HEK293T (cell line): Measurements from ENCODE around the gene GRM7.

ENCODE experiments used
- CTCF ChIA-PET: fragments of 350-600 bp; formaldehyde crosslinking; extraction: SDS; loops from one replicate; lab custom pipeline; 2021; ENCODE audit warnings: antibody characterized with exemption, inconsistent platforms; lab: Yijun Ruan, JAX
- POLR2A ChIA-PET: fragments of 350-600 bp; formaldehyde crosslinking; extraction: SDS; loops from one replicate; lab custom pipeline; 2020; ENCODE audit warnings: antibody characterized with exemption, inconsistent platforms; lab: Yijun Ruan, JAX
- DNase-seq: peaks from one replicate; pipeline ENCODE4 v3.0.0; 2012; ENCODE audit warnings: mixed read lengths; ENCODE audit errors: extremely low spot score
- ARNT ChIP-seq: fragments of 450-650 bp; IDR thresholded peaks from 2 replicates; pipeline ENCODE4 v1.6.1; 2017; ENCODE audit warnings: mild to moderate bottlenecking
- BHLHE40 ChIP-seq: fragments of 450-650 bp; IDR thresholded peaks from 2 replicates; pipeline ENCODE4 v1.6.1; 2016; ENCODE audit warnings: mild to moderate bottlenecking, moderate library complexity, borderline replicate concordance
- CTBP1 ChIP-seq: fragments of 450-650 bp; IDR thresholded peaks from 2 replicates; pipeline ENCODE4 v1.6.1; 2016; ENCODE audit warnings: borderline replicate concordance
- ELF4 ChIP-seq: fragments of 450-650 bp; IDR thresholded peaks from 2 replicates; pipeline ENCODE4 v1.6.1; 2017; ENCODE audit warnings: antibody characterized with exemption
- FOXA1 ChIP-seq: fragments of 450-650 bp; IDR thresholded peaks from 2 replicates; pipeline ENCODE4 v1.6.1; 2016; ENCODE audit warnings: mild to moderate bottlenecking
- FOXK2 ChIP-seq: fragments of 450-650 bp; IDR thresholded peaks from 2 replicates; pipeline ENCODE4 v1.6.1; 2016; ENCODE audit warnings: mild to moderate bottlenecking
- FOXM1 ChIP-seq: fragments of 450-650 bp; IDR thresholded peaks from 2 replicates; pipeline ENCODE4 v1.6.1; 2017; ENCODE audit warnings: mild to moderate bottlenecking, borderline replicate concordance
- HDGF ChIP-seq: fragments of 450-650 bp; IDR thresholded peaks from 2 replicates; pipeline ENCODE4 v1.6.1; 2017; ENCODE audit warnings: antibody characterized with exemption, borderline replicate concordance
- L3MBTL2 ChIP-seq: fragments of 450-650 bp; conservative IDR thresholded peaks from 2 replicates; pipeline ENCODE4 v1.6.1; 2016; ENCODE audit warnings: mild to moderate bottlenecking
- LEF1 ChIP-seq: fragments of 450-650 bp; IDR thresholded peaks from 2 replicates; pipeline ENCODE4 v1.6.1; 2017; ENCODE audit warnings: mild to moderate bottlenecking, borderline replicate concordance
- NFRKB ChIP-seq: fragments of 450-650 bp; IDR thresholded peaks from 2 replicates; pipeline ENCODE4 v1.6.1; 2016; ENCODE audit warnings: mild to moderate bottlenecking, moderate library complexity
- SP1 ChIP-seq: fragments of 450-650 bp; IDR thresholded peaks from 2 replicates; pipeline ENCODE4 v1.6.1; 2017
- SUZ12 ChIP-seq: fragments of 450-650 bp; IDR thresholded peaks from 2 replicates; pipeline ENCODE4 v1.6.1; 2016; ENCODE audit warnings: mild to moderate bottlenecking
- TARDBP ChIP-seq: fragments of 450-650 bp; IDR thresholded peaks from 2 replicates; pipeline ENCODE4 v1.6.1; 2016
- ZNF384 ChIP-seq: fragments of 450-650 bp; IDR thresholded peaks from 2 replicates; pipeline ENCODE4 v1.6.1; 2016
- TF ChIP-seq, protein P1 (sequence below): fragments of 450-650 bp; IDR thresholded peaks from 2 replicates; pipeline ENCODE4 v1.6.1; 2016

Gene GRM7

GRCh38 chr3:7290077-7290825 lies 429.3 kb downstream of the GRM7 start:
- CTCF ChIA-PET, result no interaction called here
- TF ChIP-seq, protein P1, sequence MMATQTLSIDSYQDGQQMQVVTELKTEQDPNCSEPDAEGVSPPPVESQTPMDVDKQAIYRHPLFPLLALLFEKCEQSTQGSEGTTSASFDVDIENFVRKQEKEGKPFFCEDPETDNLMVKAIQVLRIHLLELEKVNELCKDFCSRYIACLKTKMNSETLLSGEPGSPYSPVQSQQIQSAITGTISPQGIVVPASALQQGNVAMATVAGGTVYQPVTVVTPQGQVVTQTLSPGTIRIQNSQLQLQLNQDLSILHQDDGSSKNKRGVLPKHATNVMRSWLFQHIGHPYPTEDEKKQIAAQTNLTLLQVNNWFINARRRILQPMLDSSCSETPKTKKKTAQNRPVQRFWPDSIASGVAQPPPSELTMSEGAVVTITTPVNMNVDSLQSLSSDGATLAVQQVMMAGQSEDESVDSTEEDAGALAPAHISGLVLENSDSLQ, result no peak
- no peak for TF ChIP-seq SP1
- TF ChIP-seq FOXM1, result no peak
- no peak for TF ChIP-seq NFRKB
- no peak for TF ChIP-seq ELF4
- no peak for TF ChIP-seq SUZ12
- TF ChIP-seq HDGF, result no peak
- TF ChIP-seq ARNT, result no peak
- no peak for TF ChIP-seq ZNF384
- no peak for TF ChIP-seq LEF1
- TF ChIP-seq TARDBP, result no peak
- no peak for DNase-seq
- POLR2A ChIA-PET, result no interaction called here

DNA sequence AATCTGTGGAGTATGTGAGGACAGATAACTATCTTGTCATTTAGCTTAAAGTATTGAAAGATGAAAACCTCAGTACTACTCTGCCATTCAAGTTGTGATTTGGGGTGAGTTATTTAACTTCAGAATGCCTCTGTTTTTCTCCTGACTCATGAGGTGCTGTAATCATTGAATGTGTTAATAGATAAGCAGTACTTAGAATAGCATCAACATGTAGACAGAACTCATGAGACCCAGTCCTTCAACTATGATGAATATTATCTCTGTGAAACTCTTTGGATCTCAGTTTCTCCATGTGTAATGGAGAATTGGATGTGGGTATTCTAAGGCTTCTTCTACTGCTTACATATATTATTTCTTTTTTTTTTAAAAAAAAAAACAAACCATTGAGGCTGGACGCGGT lies 431.4 kb downstream of the GRM7 start:
- POLR2A ChIA-PET, result no interaction called here
- DNase-seq, result no peak
- CTCF ChIA-PET, result no interaction called here
- TF ChIP-seq BHLHE40, result no peak
- TF ChIP-seq ZNF384, result no peak
- TF ChIP-seq FOXK2, result no peak
- no peak for TF ChIP-seq NFRKB
- TF ChIP-seq FOXM1, result no peak
- no peak for TF ChIP-seq LEF1
- no peak for TF ChIP-seq ELF4
- no peak for TF ChIP-seq CTBP1
- TF ChIP-seq SP1, result no peak
- TF ChIP-seq L3MBTL2, result no peak
- no peak for TF ChIP-seq SUZ12
- TF ChIP-seq TARDBP, result no peak
- TF ChIP-seq, protein P1, result no peak
- TF ChIP-seq FOXA1, result no peak

DNA sequence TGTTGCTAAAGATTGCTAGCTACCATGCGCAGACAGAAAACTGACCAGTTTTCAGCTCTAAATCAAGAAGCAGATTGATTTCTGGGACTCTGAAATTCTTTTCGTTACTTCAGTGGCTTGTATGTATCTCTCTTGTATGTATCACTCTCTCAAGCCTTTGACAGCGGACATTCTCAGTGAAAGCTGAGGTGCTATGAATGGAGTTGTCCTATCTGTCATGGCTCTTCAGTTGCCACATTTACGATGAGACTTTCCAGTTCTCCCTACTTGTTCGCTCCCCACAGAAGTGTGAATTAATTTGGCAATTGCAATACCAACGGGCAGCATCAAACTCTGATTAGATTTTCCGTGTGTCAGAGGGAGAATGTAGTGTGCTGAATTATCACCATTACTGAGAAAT lies 432.4 kb downstream of the GRM7 start:
- no peak for TF ChIP-seq FOXK2
- no peak for TF ChIP-seq L3MBTL2
- no peak for TF ChIP-seq HDGF
- TF ChIP-seq NFRKB, result no peak
- CTCF ChIA-PET, result no interaction called here
- POLR2A ChIA-PET, result no interaction called here
- no peak for DNase-seq

GRCh38 chr3:7305561-7305960 lies 444.6 kb downstream of the GRM7 start:
- ChIA-PET CTCF (no interaction called here), POLR2A (no interaction called here)
- TF ChIP-seq ZNF384, result no peak
- no peak for TF ChIP-seq SP1
- no peak for TF ChIP-seq L3MBTL2
- no peak for TF ChIP-seq NFRKB
- TF ChIP-seq FOXM1, result no peak
- TF ChIP-seq SUZ12, result no peak
- TF ChIP-seq CTBP1, result no peak
- TF ChIP-seq HDGF, result no peak
- TF ChIP-seq FOXK2, result no peak
- TF ChIP-seq BHLHE40, result no peak
- no peak for TF ChIP-seq ARNT
- no peak for TF ChIP-seq ELF4
- TF ChIP-seq FOXA1, result no peak
- TF ChIP-seq LEF1, result no peak
- TF ChIP-seq TARDBP, result no peak
- TF ChIP-seq, protein P1, result no peak
- no peak for DNase-seq

GRCh38 chr3:7306901-7307300 lies 446.0 kb downstream of the GRM7 start:
- CTCF ChIA-PET, result no interaction called here
- POLR2A ChIA-PET, result no interaction called here
- DNase-seq, result no peak
- no peak for TF ChIP-seq ARNT
- no peak for TF ChIP-seq FOXK2
- no peak for TF ChIP-seq SP1
- no peak for TF ChIP-seq LEF1
- no peak for TF ChIP-seq BHLHE40
- TF ChIP-seq FOXM1, result no peak
- TF ChIP-seq NFRKB, result no peak
- TF ChIP-seq HDGF, result no peak
- TF ChIP-seq, protein P1, result no peak
- TF ChIP-seq TARDBP, result no peak
- no peak for TF ChIP-seq FOXA1
- TF ChIP-seq ELF4, result no peak
- TF ChIP-seq SUZ12, result no peak
- TF ChIP-seq CTBP1, result no peak
- TF ChIP-seq L3MBTL2, result no peak
- no peak for TF ChIP-seq ZNF384
